B cell (primary cell): Measurements from ENCODE around the gene CPNE5. TPM values are rescaled to one million over a fixed set of nuclear protein-coding genes. Genes with fewer than 3 reads are reported as not detected.

Source experiments
- ATAC-seq: fragments of 200-7000 bp; cut with Tn5 transposase; one replicate; pipeline ENCODE4 v1.10.0; 2021; ENCODE audit warnings: low read depth, mild to moderate bottlenecking, moderate number of reproducible peaks, moderate library complexity
- CTCF ChIA-PET: fragments of 350-600 bp; sonication (Branson Sonifier 250); formaldehyde crosslinking; loops from one replicate; lab custom pipeline; 2021; ENCODE audit warnings: antibody characterized with exemption, inconsistent platforms; lab: Charles Lee
- POLR2A ChIA-PET: fragments of 350-600 bp; sonication (Branson Sonifier 250); formaldehyde crosslinking; loops from one replicate; lab custom pipeline; 2021; ENCODE audit warnings: antibody characterized with exemption; lab: Charles Lee
- DNase-seq: peaks from one replicate; pipeline ENCODE4 v3.0.0; 2013
- H2AFZ ChIP-seq: 2 replicates; pipeline ENCODE4 v1.6.1; 2012; ENCODE audit warnings: mild to moderate bottlenecking, low read depth, low read length; ENCODE audit not compliant: insufficient read depth, poor library complexity, severe bottlenecking
- H3K27ac ChIP-seq, 2 donors: 1 replicate in 1 of 2; 2 replicates in 1 of 2; pipeline ENCODE4 v1.5.1; 2012 to 2013; ENCODE audit warnings: low read length in 2 of 2, mild to moderate bottlenecking in 2 of 2, moderate library complexity in 1 of 2
- H3K27me3 ChIP-seq, 4 experiments: fragments of 200-600 bp in 1 of 4; sonication (generic) in 1 of 4; replicated peaks in 1 of 4; 1 replicate in 2 of 4; 2 replicates in 2 of 4; pipeline versions ENCODE4 v1.6.1 to v1.7.0; 2013 to 2016; ENCODE audit warnings: low read length in 3 of 4, mild to moderate bottlenecking in 2 of 4, mixed read lengths in 1 of 4, moderate library complexity in 1 of 4; ENCODE audit not compliant: insufficient read depth in 4 of 4, control insufficient read depth in 3 of 4; ENCODE audit errors: control extremely low read depth in 1 of 4
- H3K36me3 ChIP-seq, 2 experiments: replicated peaks in 1 of 2; 1 replicate in 1 of 2; 2 replicates in 1 of 2; pipeline versions ENCODE4 v1.6.1 to v1.7.1; 2013; ENCODE audit warnings: low read length in 1 of 2; ENCODE audit not compliant: insufficient read depth in 2 of 2, control insufficient read depth in 1 of 2; ENCODE audit errors: control extremely low read depth in 1 of 2, extremely low read depth in 1 of 2
- H3K4me1 ChIP-seq, 2 donors: fragments of 200-600 bp in 1 of 2; sonication (generic) in 1 of 2; 1 replicate in 1 of 2; 2 replicates in 1 of 2; pipeline versions ENCODE4 v1.5.1 to v1.6.1; 2013 to 2017; ENCODE audit warnings: low read length in 2 of 2; ENCODE audit not compliant: control insufficient read depth in 2 of 2, insufficient read depth in 2 of 2
- H3K4me2 ChIP-seq: replicated peaks from 2 replicates; pipeline ENCODE3; 2012; ENCODE audit warnings: mild to moderate bottlenecking, low read depth, low read length; ENCODE audit not compliant: poor library complexity, severe bottlenecking
- H3K4me3 ChIP-seq, 5 experiments: fragments of 200-600 bp in 1 of 5; sonication (generic) in 1 of 5; 1 replicate in 3 of 5; 2 replicates in 2 of 5; pipeline versions ENCODE4 v1.5.1 to v1.7.0; 2011 to 2016; ENCODE audit warnings: low read length in 4 of 5, mild to moderate bottlenecking in 4 of 5, low read depth in 2 of 5, control low read depth in 1 of 5, moderate library complexity in 1 of 5; ENCODE audit not compliant: insufficient read depth in 1 of 5; ENCODE audit errors: control extremely low read depth in 1 of 5, extremely low read depth in 1 of 5
- H3K79me2 ChIP-seq: fragments of 200-600 bp; sonication (generic); one replicate; pipeline ENCODE4 v1.6.0; 2016; ENCODE audit warnings: low read length; ENCODE audit not compliant: control insufficient read depth, insufficient read depth
- H3K9ac ChIP-seq: fragments of 200-600 bp; sonication (generic); 2 replicates; pipeline ENCODE4 v1.6.1; 2017; ENCODE audit warnings: mild to moderate bottlenecking, low read length, moderate library complexity
- H3K9me3 ChIP-seq, 3 donors: one replicate each; pipeline versions ENCODE4 v1.6.1 to v1.7.1; 2013; ENCODE audit warnings: low read length in 2 of 3; ENCODE audit not compliant: control insufficient read depth in 2 of 3, insufficient read depth in 1 of 3; ENCODE audit errors: control extremely low read depth in 1 of 3
- H4K20me1 ChIP-seq: 2 replicates; pipeline ENCODE4 v1.6.0; 2012; ENCODE audit warnings: mild to moderate bottlenecking, low read length; ENCODE audit not compliant: insufficient read depth, control insufficient read depth, poor library complexity, severe bottlenecking
- H3K27ac Mint-ChIP-seq: one replicate; pipeline ENCODE4 v1.8.0; 2021; ENCODE audit warnings: mixed read lengths
- H3K27me3 Mint-ChIP-seq: one replicate; pipeline ENCODE4 v1.8.0; 2021; ENCODE audit warnings: mixed read lengths
- H3K4me1 Mint-ChIP-seq: one replicate; pipeline ENCODE4 v1.8.0; 2021; ENCODE audit warnings: mixed read lengths
- H3K4me3 Mint-ChIP-seq: one replicate; pipeline ENCODE4 v1.8.0; 2021; ENCODE audit warnings: mixed read lengths
- H3K9me3 Mint-ChIP-seq: one replicate; pipeline ENCODE4 v1.8.0; 2022; ENCODE audit warnings: mixed read lengths; ENCODE audit not compliant: insufficient read depth
- CTCF ChIP-seq: fragments of 200-600 bp; IDR thresholded peaks from one replicate; pipeline ENCODE4 v1.8.0; 2022; ENCODE audit warnings: antibody characterized with exemption, mild to moderate bottlenecking
- EZH2 ChIP-seq: IDR thresholded peaks from 2 replicates; pipeline ENCODE4 v1.6.1; 2012; ENCODE audit warnings: borderline replicate concordance, low read depth, mild to moderate bottlenecking, moderate library complexity, low read length; ENCODE audit not compliant: insufficient read depth, poor library complexity, severe bottlenecking
- WGBS: methylation state at CpG from one replicate; pipeline ENCODE4 v1.1.5; 2013; ENCODE audit warnings: missing lambda C conversion rate; ENCODE audit not compliant: insufficient coverage; 5-methylcytosine and 5-hydroxymethylcytosine counted together
- intact Hi-C: fragments of 100-400 bp; cut with micrococcal nuclease; formaldehyde crosslinking; loops from one replicate; pipeline ENCODE4 v1.10.0; 2022
- polyA plus RNA-seq: library from polyadenylated mRNA; depleted of rRNA; stranded (reverse); fragments of >200 nt; gene quantifications from 2 replicates; pipeline ENCODE4 v1.2.3, GENCODE V29; 2012
- total RNA-seq, 2 donors: library from RNA; stranded (reverse); fragments of 120-200 nt in 1 of 2; gene quantifications; 1 replicate in 1 of 2; 2 replicates in 1 of 2; pipeline versions ENCODE4 v1.2.3 to v1.2.4, GENCODE V29; 2013 to 2022

CPNE5 gene
- total and polyA plus RNA-seq, 2 donors (not counting 1 experiment from before 2014, with no cell fraction given): 49.8 to 357 TPM

DNA sequence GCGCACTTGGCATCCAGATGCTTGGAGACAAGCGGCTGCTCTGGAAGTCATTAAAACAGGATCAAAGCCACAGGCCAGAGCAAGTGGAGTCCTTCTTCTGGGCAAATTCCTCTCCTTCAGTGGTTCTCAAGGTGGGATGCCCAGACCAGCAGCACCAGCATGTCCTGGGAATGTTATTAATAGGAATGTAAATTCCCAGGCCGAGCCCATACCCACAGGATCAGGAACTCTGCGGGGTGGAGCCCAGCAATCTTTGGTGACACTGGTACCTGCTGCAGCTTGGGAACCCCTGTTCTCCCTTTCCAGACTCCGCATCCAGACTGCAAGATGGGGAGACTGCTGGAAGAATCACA lies 44.6 kb downstream of the CPNE5 start:
- peaks cover 22% of the 10 kb centered on the region for H3K27me3 Mint-ChIP-seq
- H3K27me3 ChIP-seq: peaks cover 0 to 27% (median 4%) of the 10 kb centered on the region in 4 experiments
- no peaks in the 10 kb centered on the region for H3K9me3 ChIP-seq
- H3K27ac ChIP-seq: no peak overlapping the region
- H3K9me3 Mint-ChIP-seq: no peaks in the 10 kb centered on the region
- WGBS: 100% methylated on average over 4 of the region's 5 CpGs
- intact Hi-C loops: no loop called here
- no peaks in the 10 kb centered on the region for H3K36me3 ChIP-seq
- H3K79me2 ChIP-seq: no peaks in the 10 kb centered on the region
- H3K4me3 ChIP-seq: no peak overlapping the region
- no peaks in the 10 kb centered on the region for H3K4me1 Mint-ChIP-seq
- H3K27ac Mint-ChIP-seq: no peak overlapping the region
- H2AFZ ChIP-seq: no peak overlapping the region
- ChIA-PET CTCF (no interaction called here), POLR2A (no interaction called here)
- no peak overlapping the region for H3K4me2 ChIP-seq
- H4K20me1 ChIP-seq: no peaks in the 10 kb centered on the region
- ATAC-seq (no peak), DNase-seq (no peak)
- no peaks in the 10 kb centered on the region for H3K4me1 ChIP-seq
- H3K9ac ChIP-seq: no peak overlapping the region
- H3K4me3 Mint-ChIP-seq: no peak overlapping the region
- TF ChIP-seq CTCF (no peak), EZH2 (no peak)

GRCh38 chr6:36793913-36794712 lies 45.1 kb downstream of the CPNE5 start:
- no peak for TF ChIP-seq CTCF
- TF ChIP-seq EZH2: no peak
- Mint-ChIP-seq H3K27me3 (peaks cover 25% of the 10 kb centered on the region), H3K27ac (no peak overlapping the region), H3K4me1 (no peaks in the 10 kb centered on the region), H3K9me3 (no peaks in the 10 kb centered on the region), H3K4me3 (no peak overlapping the region)
- DNase-seq: no peak
- Histone ChIP-seq H3K79me2 (no peaks in the 10 kb centered on the region), H2AFZ (no peak overlapping the region), H3K9ac (no peak overlapping the region), H3K27me3 (peaks cover 0 to 32% (median 4%) of the 10 kb centered on the region in 4 experiments), H3K36me3 (no peaks in the 10 kb centered on the region), H3K4me2 (no peak overlapping the region), H3K4me3 (no peak overlapping the region), H3K9me3 (no peaks in the 10 kb centered on the region), H4K20me1 (no peaks in the 10 kb centered on the region), H3K4me1 (no peaks in the 10 kb centered on the region), H3K27ac (no peak overlapping the region)
- ChIA-PET CTCF (interaction anchor here (1.9 kb wide), 1 partner anchor 36 kb away, joined by 4 read pairs; no protein-coding TSS in a partner anchor), POLR2A (no interaction called here)
- 76% methylated on average over 16 of the region's 19 CpGs for WGBS
- ATAC-seq: no peak
- intact Hi-C loops: no loop called here
